Smooth muscle cell (in vitro differentiated cells): ENCODE results near the gene ALK. TPM values are rescaled to one million over a fixed set of nuclear protein-coding genes. Genes with fewer than 3 reads are reported as not detected.

ENCODE experiments used
- DNase-seq: peaks from one replicate; lab custom pipeline; 2025; ENCODE audit not compliant: unreplicated experiment; lab: John Stamatoyannopoulos, UW
- H2AFZ ChIP-seq: fragments of 200-600 bp; sonication (generic); 2 replicates; pipeline ENCODE4 v1.6.0; 2016; ENCODE audit warnings: antibody characterized with exemption, low read depth, mild to moderate bottlenecking
- H3F3A ChIP-seq: fragments of 200-600 bp; sonication (generic); 2 replicates; pipeline ENCODE4 v1.6.0; 2017; ENCODE audit warnings: antibody characterized with exemption, low read depth
- H3K27ac ChIP-seq: fragments of 200-600 bp; sonication (generic); 2 replicates; pipeline ENCODE4 v1.5.1; 2016; ENCODE audit warnings: low read depth, mild to moderate bottlenecking
- H3K27me3 ChIP-seq: fragments of 200-600 bp; sonication (generic); 2 replicates; pipeline ENCODE4 v1.6.1; 2016; ENCODE audit warnings: low read depth, mild to moderate bottlenecking
- H3K36me3 ChIP-seq: fragments of 200-600 bp; sonication (generic); 2 replicates; pipeline ENCODE4 v1.5.1; 2016; ENCODE audit warnings: low read depth
- H3K4me1 ChIP-seq: fragments of 200-600 bp; sonication (generic); 2 replicates; pipeline ENCODE4 v1.5.1; 2016; ENCODE audit warnings: low read depth
- H3K4me2 ChIP-seq: fragments of 200-600 bp; sonication (generic); 2 replicates; pipeline ENCODE4 v1.6.0; 2016; ENCODE audit warnings: mild to moderate bottlenecking
- H3K4me3 ChIP-seq: fragments of 200-600 bp; sonication (generic); 2 replicates; pipeline ENCODE4 v1.5.1; 2016; ENCODE audit warnings: mild to moderate bottlenecking
- H3K79me2 ChIP-seq: fragments of 200-600 bp; sonication (generic); 2 replicates; pipeline ENCODE4 v1.6.0; 2016; ENCODE audit warnings: low read depth, mild to moderate bottlenecking
- H3K9ac ChIP-seq: fragments of 200-600 bp; sonication (generic); 2 replicates; pipeline ENCODE4 v1.6.0; 2016; ENCODE audit warnings: low read depth
- H3K9me3 ChIP-seq: fragments of 200-600 bp; sonication (generic); replicated peaks from 2 replicates; pipeline ENCODE4 v1.5.1; 2016; ENCODE audit warnings: low read depth
- H4K20me1 ChIP-seq: fragments of 200-600 bp; sonication (generic); 2 replicates; pipeline ENCODE4 v1.6.0; 2016; ENCODE audit warnings: low read depth
- CTCF ChIP-seq: fragments of 200-600 bp; sonication (generic); IDR thresholded peaks from 2 replicates; pipeline ENCODE4 v1.5.1; 2017; ENCODE audit warnings: borderline replicate concordance, mild to moderate bottlenecking, antibody characterized with exemption; ENCODE audit not compliant: insufficient read depth, poor library complexity, severe bottlenecking
- WGBS: methylation state at CpG from one replicate; pipeline ENCODE4 v1.1.7; 2016; ENCODE audit warnings: low lambda C conversion rate; 5-methylcytosine and 5-hydroxymethylcytosine counted together
- polyA plus RNA-seq: library from polyadenylated mRNA; unstranded; fragments of >200 nt; fragmentation: Nextera tagmentation; extraction: Ambion mirVana; gene quantifications from 2 replicates; pipeline ENCODE4 v1.2.1, GENCODE V29; 2016
- total RNA-seq: library from RNA; depleted of rRNA; stranded (reverse); fragments of >200 nt; gene quantifications from 2 replicates; pipeline ENCODE4 v1.2.3, GENCODE V29; 2014

The ALK gene
- total and polyA plus RNA-seq, 2 experiments from 2014 or later, result 0.13 to 0.19 TPM

GRCh38 chr2:29267720-29268119 lies 653.7 kb downstream of the ALK start:
- no peak overlapping the region for H3K9ac ChIP-seq
- H3F3A ChIP-seq, result no peaks in the 10 kb centered on the region
- no peak overlapping the region for H3K4me2 ChIP-seq
- H2AFZ ChIP-seq, result no peak overlapping the region
- H3K27ac ChIP-seq, result no peak overlapping the region
- H3K4me1 ChIP-seq, result no peaks in the 10 kb centered on the region
- peaks cover 7% of the 10 kb centered on the region for H3K27me3 ChIP-seq
- H3K36me3 ChIP-seq, result no peaks in the 10 kb centered on the region
- H3K9me3 ChIP-seq, result no peaks in the 10 kb centered on the region
- H3K79me2 ChIP-seq, result no peaks in the 10 kb centered on the region
- WGBS, result 50% methylated on average over 2 of the region's 2 CpGs
- DNase-seq, result no peak
- no peaks in the 10 kb centered on the region for H4K20me1 ChIP-seq
- no peak overlapping the region for H3K4me3 ChIP-seq
- TF ChIP-seq CTCF, result no peak

- no peaks in the 10 kb centered on the region for H3K36me3 ChIP-seq
- H3K9me3 ChIP-seq, result no peaks in the 10 kb centered on the region
- H3K4me2 ChIP-seq, result no peak overlapping the region
- no peaks in the 10 kb centered on the region for H3K4me1 ChIP-seq
- H3K79me2 ChIP-seq, result no peaks in the 10 kb centered on the region
- H3K9ac ChIP-seq, result no peak overlapping the region
- WGBS, result 97% methylated on average over 5 of the region's 5 CpGs
- H2AFZ ChIP-seq, result no peak overlapping the region
- no peak for DNase-seq
- no peaks in the 10 kb centered on the region for H3F3A ChIP-seq
- H3K27ac ChIP-seq, result no peak overlapping the region
- no peaks in the 10 kb centered on the region for H4K20me1 ChIP-seq
- TF ChIP-seq CTCF, result no peak
- no peaks in the 10 kb centered on the region for H3K27me3 ChIP-seq
- H3K4me3 ChIP-seq, result no peak overlapping the region
These were observed 657.5 kb downstream of the ALK start for GRCh38 chr2:29263886-29264285.

GRCh38 chr2:29262681-29263260 lies 658.6 kb downstream of the ALK start:
- Histone ChIP-seq H3K4me1 (no peaks in the 10 kb centered on the region), H3K9me3 (no peaks in the 10 kb centered on the region), H3K36me3 (no peaks in the 10 kb centered on the region), H3F3A (no peaks in the 10 kb centered on the region), H3K4me3 (no peak overlapping the region), H3K27me3 (no peaks in the 10 kb centered on the region), H2AFZ (no peak overlapping the region), H3K4me2 (no peak overlapping the region), H3K79me2 (no peaks in the 10 kb centered on the region), H4K20me1 (no peaks in the 10 kb centered on the region), H3K9ac (no peak overlapping the region), H3K27ac (no peak overlapping the region)
- DNase-seq, result no peak
- 73% methylated on average over 7 of the region's 7 CpGs for WGBS
- no peak for TF ChIP-seq CTCF

GRCh38 chr2:29261003-29261402 lies 660.4 kb downstream of the ALK start:
- no peaks in the 10 kb centered on the region for H3K4me1 ChIP-seq
- H3K79me2 ChIP-seq, result no peaks in the 10 kb centered on the region
- no peak overlapping the region for H3K27ac ChIP-seq
- no peak overlapping the region for H3K9ac ChIP-seq
- WGBS, result 68% methylated on average over 3 of the region's 3 CpGs
- no peak overlapping the region for H3K4me3 ChIP-seq
- H3K9me3 ChIP-seq, result no peaks in the 10 kb centered on the region
- TF ChIP-seq CTCF, result no peak
- H3K27me3 ChIP-seq, result no peaks in the 10 kb centered on the region
- H3K36me3 ChIP-seq, result no peaks in the 10 kb centered on the region
- H3K4me2 ChIP-seq, result no peak overlapping the region
- H3F3A ChIP-seq, result no peaks in the 10 kb centered on the region
- DNase-seq, result no peak
- H2AFZ ChIP-seq, result no peak overlapping the region
- no peaks in the 10 kb centered on the region for H4K20me1 ChIP-seq
